ENCODE results near the gene MYRF.

DNA sequence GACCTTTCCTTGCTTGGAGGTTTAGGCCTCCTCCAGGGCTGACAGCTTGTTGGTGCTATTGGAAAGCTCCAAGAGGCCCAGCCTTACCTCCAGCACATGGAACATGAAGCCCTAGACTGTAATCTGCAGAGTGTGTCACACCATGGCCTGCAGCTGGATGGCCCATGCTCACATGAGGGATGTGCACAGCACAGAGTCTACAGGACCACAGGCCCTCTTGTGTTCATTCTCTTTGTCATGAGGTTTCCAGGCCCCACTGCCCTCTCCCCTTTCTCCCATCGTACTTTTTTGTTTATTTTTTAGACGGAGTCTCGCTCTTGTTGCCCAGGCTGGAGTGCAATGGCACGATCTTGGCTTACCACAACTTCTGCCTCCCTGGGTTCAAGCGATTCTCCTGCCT, 54.3 kb downstream of the MYRF start:
- TF ChIP-seq POLR2A (IDR thresholded peaks at IDR 0.05), result no peak
- TF ChIP-seq, protein P1, sequence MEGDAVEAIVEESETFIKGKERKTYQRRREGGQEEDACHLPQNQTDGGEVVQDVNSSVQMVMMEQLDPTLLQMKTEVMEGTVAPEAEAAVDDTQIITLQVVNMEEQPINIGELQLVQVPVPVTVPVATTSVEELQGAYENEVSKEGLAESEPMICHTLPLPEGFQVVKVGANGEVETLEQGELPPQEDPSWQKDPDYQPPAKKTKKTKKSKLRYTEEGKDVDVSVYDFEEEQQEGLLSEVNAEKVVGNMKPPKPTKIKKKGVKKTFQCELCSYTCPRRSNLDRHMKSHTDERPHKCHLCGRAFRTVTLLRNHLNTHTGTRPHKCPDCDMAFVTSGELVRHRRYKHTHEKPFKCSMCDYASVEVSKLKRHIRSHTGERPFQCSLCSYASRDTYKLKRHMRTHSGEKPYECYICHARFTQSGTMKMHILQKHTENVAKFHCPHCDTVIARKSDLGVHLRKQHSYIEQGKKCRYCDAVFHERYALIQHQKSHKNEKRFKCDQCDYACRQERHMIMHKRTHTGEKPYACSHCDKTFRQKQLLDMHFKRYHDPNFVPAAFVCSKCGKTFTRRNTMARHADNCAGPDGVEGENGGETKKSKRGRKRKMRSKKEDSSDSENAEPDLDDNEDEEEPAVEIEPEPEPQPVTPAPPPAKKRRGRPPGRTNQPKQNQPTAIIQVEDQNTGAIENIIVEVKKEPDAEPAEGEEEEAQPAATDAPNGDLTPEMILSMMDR (IDR thresholded peaks at IDR 0.05), result no peak
